GM23338 (cell line): ENCODE data around the gene LHX4. TPM values are rescaled to one million over a fixed set of nuclear protein-coding genes. Genes with fewer than 3 reads are reported as not detected.

Experiments used
- ATAC-seq: fragments of 200-7000 bp; cut with Tn5 transposase; 3 replicates; pipeline ENCODE4 v1.9.1; 2020
- DNase-seq: peaks from one replicate; pipeline ENCODE4 v3.0.0-alpha.2; 2015; ENCODE audit warnings: low spot score
- H2AFZ ChIP-seq: fragments of 200-600 bp; sonication (generic); 2 replicates; pipeline ENCODE4 v1.8.0; 2016; ENCODE audit warnings: antibody characterized with exemption, mild to moderate bottlenecking, moderate library complexity
- H3F3A ChIP-seq: fragments of 200-600 bp; sonication (generic); replicated peaks from 2 replicates; pipeline ENCODE4 v1.8.0; 2017; ENCODE audit warnings: antibody characterized with exemption, mixed run types, low read depth
- H3K27ac ChIP-seq: fragments of 200-600 bp; sonication (generic); 2 replicates; pipeline ENCODE4 v1.6.1; 2016; ENCODE audit warnings: low read depth
- H3K27me3 ChIP-seq: fragments of 200-600 bp; sonication (generic); 2 replicates; pipeline ENCODE4 v1.8.0; 2016; ENCODE audit warnings: mild to moderate bottlenecking, mixed run types, moderate library complexity; ENCODE audit not compliant: insufficient read depth
- H3K36me3 ChIP-seq: fragments of 200-600 bp; sonication (generic); 2 replicates; pipeline ENCODE4 v1.8.0; 2016; ENCODE audit warnings: mild to moderate bottlenecking; ENCODE audit not compliant: insufficient read depth
- H3K4me1 ChIP-seq: fragments of 200-600 bp; sonication (generic); 2 replicates; pipeline ENCODE4 v1.8.0; 2016; ENCODE audit warnings: mild to moderate bottlenecking, moderate library complexity; ENCODE audit not compliant: insufficient read depth
- H3K4me2 ChIP-seq: fragments of 200-600 bp; sonication (generic); 2 replicates; pipeline ENCODE4 v1.7.1; 2017; ENCODE audit warnings: mixed run types
- H3K4me3 ChIP-seq: fragments of 200-600 bp; sonication (generic); 2 replicates; pipeline ENCODE4 v1.6.1; 2016; ENCODE audit warnings: mixed run types
- H3K79me2 ChIP-seq: fragments of 200-600 bp; sonication (generic); replicated peaks from 2 replicates; pipeline ENCODE4 v1.8.0; 2017; ENCODE audit warnings: mild to moderate bottlenecking; ENCODE audit not compliant: insufficient read depth
- H3K9me2 ChIP-seq: fragments of 200-600 bp; sonication (generic); 2 replicates; pipeline ENCODE4 v1.8.0; 2017; ENCODE audit not compliant: insufficient read depth
- H4K20me1 ChIP-seq: fragments of 200-600 bp; sonication (generic); replicated peaks from 2 replicates; pipeline ENCODE4 v1.8.0; 2017; ENCODE audit warnings: mild to moderate bottlenecking; ENCODE audit not compliant: insufficient read depth
- H3K27ac Mint-ChIP-seq: 2 replicates; pipeline ENCODE4 v1.8.0; 2020; ENCODE audit warnings: inconsistent platforms, mild to moderate bottlenecking, moderate library complexity, mixed read lengths
- H3K27me3 Mint-ChIP-seq: 3 replicates; pipeline ENCODE4 v1.8.0; 2022; ENCODE audit warnings: low read depth, mild to moderate bottlenecking, moderate library complexity, mixed read lengths, inconsistent platforms; ENCODE audit not compliant: insufficient read depth, poor library complexity
- H3K36me3 Mint-ChIP-seq: 3 replicates; pipeline ENCODE4 v1.8.0; 2021; ENCODE audit warnings: low read depth, mild to moderate bottlenecking, inconsistent platforms, moderate library complexity, mixed read lengths
- H3K4me1 Mint-ChIP-seq: 3 replicates; pipeline ENCODE4 v1.8.0; 2020; ENCODE audit warnings: mild to moderate bottlenecking, inconsistent platforms, mixed read lengths
- H3K4me3 Mint-ChIP-seq: 3 replicates; pipeline ENCODE4 v1.8.0; 2021; ENCODE audit warnings: moderate library complexity, mild to moderate bottlenecking, inconsistent platforms, mixed read lengths
- H3K9me3 Mint-ChIP-seq: 3 replicates; pipeline ENCODE4 v1.8.0; 2020; ENCODE audit warnings: moderate library complexity, mild to moderate bottlenecking, inconsistent platforms, mixed read lengths
- CREB1 ChIP-seq: fragments of 250-450 bp; sonication (Bioruptor Pico); IDR thresholded peaks from 2 replicates; pipeline ENCODE4 v1.5.0; 2020; ENCODE audit warnings: low read depth, mild to moderate bottlenecking, moderate library complexity
- CTCF ChIP-seq, 2 experiments: fragments of 200-600 bp in 1 of 2; sonication (generic) in 1 of 2; conservative IDR thresholded peaks; 2 replicates each; pipeline versions ENCODE4 v1.5.1 to v1.6.1; 2016 to 2017; ENCODE audit warnings: antibody characterized with exemption in 2 of 2, low read depth in 2 of 2, mild to moderate bottlenecking in 2 of 2, moderate library complexity in 1 of 2
- EZH2 ChIP-seq: fragments of 200-600 bp; sonication (generic); IDR thresholded peaks from one replicate; pipeline ENCODE4 v1.8.0; 2017; ENCODE audit warnings: antibody characterized with exemption, mild to moderate bottlenecking, low read depth; ENCODE audit not compliant: unreplicated experiment
- EZH2phosphoT487 ChIP-seq: fragments of 200-600 bp; sonication (generic); IDR thresholded peaks from one replicate; pipeline ENCODE4 v1.8.1; 2018; ENCODE audit warnings: antibody characterized with exemption; ENCODE audit not compliant: unreplicated experiment
- JUNB ChIP-seq: IDR thresholded peaks from one replicate; pipeline ENCODE4 v1.6.1; 2016; ENCODE audit warnings: antibody characterized with exemption; ENCODE audit not compliant: unreplicated experiment
- polyA plus RNA-seq: library from polyadenylated mRNA; unstranded; fragments of >200 nt; fragmentation: Nextera tagmentation; extraction: Ambion mirVana; gene quantifications from 2 replicates; pipeline ENCODE4 v1.2.1, GENCODE V29; 2016
- total RNA-seq: library from RNA; depleted of rRNA; stranded (reverse); fragments of >200 nt; shearing (Covaris generic); gene quantifications from 2 replicates; pipeline ENCODE4 v1.2.3, GENCODE V29; 2014
- TF ChIP-seq, protein P1 (sequence below): IDR thresholded peaks from one replicate; pipeline ENCODE4 v1.6.1; 2018; ENCODE audit warnings: antibody characterized with exemption; ENCODE audit not compliant: unreplicated experiment

Gene LHX4
- total and polyA plus RNA-seq, 2 experiments from 2014 or later, result 1.4 to 2.5 TPM

DNA sequence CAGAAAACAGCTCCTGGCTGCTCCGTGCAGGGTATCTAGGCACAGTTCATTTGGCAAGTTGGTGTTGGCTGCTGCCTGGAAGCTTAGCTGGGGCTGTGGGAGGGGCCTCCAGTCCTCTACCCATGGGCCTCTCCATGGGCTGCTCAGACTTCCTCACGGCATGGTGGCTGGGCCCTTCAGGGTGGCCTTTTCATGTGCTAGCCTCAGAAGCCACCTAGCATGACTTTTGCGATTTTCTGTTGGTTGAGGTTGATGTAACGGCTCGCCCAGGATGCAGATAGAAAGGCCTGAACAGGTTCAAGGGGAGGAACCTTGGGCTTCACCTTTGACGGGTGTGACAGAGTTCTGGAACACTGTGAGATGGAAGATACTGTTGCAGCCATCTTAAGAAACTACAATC, 25.8 kb upstream of the LHX4 start (continued):
- no peak for TF ChIP-seq CTCF (conservative IDR thresholded peaks at IDR 0.05; ENCODE audit: low read depth in 2 of 2)
- no peak for TF ChIP-seq JUNB

GRCh38 chr1:180206581-180206980, 23.5 kb upstream of the LHX4 start:
- H3K27ac Mint-ChIP-seq, result no peak overlapping the region
- no peaks in the 10 kb centered on the region for H3K4me1 ChIP-seq
- ATAC-seq, result no peak
- H3K4me2 ChIP-seq, result no peak overlapping the region
- H2AFZ ChIP-seq, result no peak overlapping the region
- H3K9me3 Mint-ChIP-seq, result no peaks in the 10 kb centered on the region
- H3F3A ChIP-seq, result no peaks in the 10 kb centered on the region
- no peak for TF ChIP-seq CTCF (conservative IDR thresholded peaks at IDR 0.05; ENCODE audit: low read depth in 2 of 2)
- no peak for TF ChIP-seq EZH2
- H3K27me3 Mint-ChIP-seq, result peaks cover 9% of the 10 kb centered on the region
- no peaks in the 10 kb centered on the region for H3K79me2 ChIP-seq
- no peak for DNase-seq
- H3K4me3 Mint-ChIP-seq, result no peak overlapping the region
- no peaks in the 10 kb centered on the region for H3K36me3 Mint-ChIP-seq
- no peaks in the 10 kb centered on the region for H3K27me3 ChIP-seq
- no peaks in the 10 kb centered on the region for H4K20me1 ChIP-seq
- H3K27ac ChIP-seq, result no peak overlapping the region
- no peaks in the 10 kb centered on the region for H3K9me2 ChIP-seq
- H3K36me3 ChIP-seq, result no peaks in the 10 kb centered on the region
- no peak overlapping the region for H3K4me3 ChIP-seq
- H3K4me1 Mint-ChIP-seq, result no peaks in the 10 kb centered on the region; the same call in 2 of the 3 replicates

GRCh38 chr1:180208264-180208663, 21.8 kb upstream of the LHX4 start:
- Histone ChIP-seq H3K9me2 (no peaks in the 10 kb centered on the region), H3K36me3 (no peaks in the 10 kb centered on the region), H2AFZ (no peak overlapping the region), H4K20me1 (no peaks in the 10 kb centered on the region), H3K27ac (no peak overlapping the region), H3F3A (no peaks in the 10 kb centered on the region), H3K4me2 (no peak overlapping the region), H3K79me2 (no peaks in the 10 kb centered on the region), H3K27me3 (no peaks in the 10 kb centered on the region), H3K4me1 (no peaks in the 10 kb centered on the region), H3K4me3 (no peak overlapping the region)
- peaks cover 9% of the 10 kb centered on the region for H3K27me3 Mint-ChIP-seq
- H3K9me3 Mint-ChIP-seq, result no peaks in the 10 kb centered on the region
- peaks cover under 1% of the 10 kb centered on the region for H3K4me1 Mint-ChIP-seq
- H3K4me3 Mint-ChIP-seq, result no peak overlapping the region
- no peak for DNase-seq
- no peak for ATAC-seq
- no peak overlapping the region for H3K27ac Mint-ChIP-seq
- no peaks in the 10 kb centered on the region for H3K36me3 Mint-ChIP-seq
- TF ChIP-seq JUNB (no peak), EZH2phosphoT487 (no peak), CREB1 (CRISPR knock-in tag) (no peak)
- TF ChIP-seq, protein P1, sequence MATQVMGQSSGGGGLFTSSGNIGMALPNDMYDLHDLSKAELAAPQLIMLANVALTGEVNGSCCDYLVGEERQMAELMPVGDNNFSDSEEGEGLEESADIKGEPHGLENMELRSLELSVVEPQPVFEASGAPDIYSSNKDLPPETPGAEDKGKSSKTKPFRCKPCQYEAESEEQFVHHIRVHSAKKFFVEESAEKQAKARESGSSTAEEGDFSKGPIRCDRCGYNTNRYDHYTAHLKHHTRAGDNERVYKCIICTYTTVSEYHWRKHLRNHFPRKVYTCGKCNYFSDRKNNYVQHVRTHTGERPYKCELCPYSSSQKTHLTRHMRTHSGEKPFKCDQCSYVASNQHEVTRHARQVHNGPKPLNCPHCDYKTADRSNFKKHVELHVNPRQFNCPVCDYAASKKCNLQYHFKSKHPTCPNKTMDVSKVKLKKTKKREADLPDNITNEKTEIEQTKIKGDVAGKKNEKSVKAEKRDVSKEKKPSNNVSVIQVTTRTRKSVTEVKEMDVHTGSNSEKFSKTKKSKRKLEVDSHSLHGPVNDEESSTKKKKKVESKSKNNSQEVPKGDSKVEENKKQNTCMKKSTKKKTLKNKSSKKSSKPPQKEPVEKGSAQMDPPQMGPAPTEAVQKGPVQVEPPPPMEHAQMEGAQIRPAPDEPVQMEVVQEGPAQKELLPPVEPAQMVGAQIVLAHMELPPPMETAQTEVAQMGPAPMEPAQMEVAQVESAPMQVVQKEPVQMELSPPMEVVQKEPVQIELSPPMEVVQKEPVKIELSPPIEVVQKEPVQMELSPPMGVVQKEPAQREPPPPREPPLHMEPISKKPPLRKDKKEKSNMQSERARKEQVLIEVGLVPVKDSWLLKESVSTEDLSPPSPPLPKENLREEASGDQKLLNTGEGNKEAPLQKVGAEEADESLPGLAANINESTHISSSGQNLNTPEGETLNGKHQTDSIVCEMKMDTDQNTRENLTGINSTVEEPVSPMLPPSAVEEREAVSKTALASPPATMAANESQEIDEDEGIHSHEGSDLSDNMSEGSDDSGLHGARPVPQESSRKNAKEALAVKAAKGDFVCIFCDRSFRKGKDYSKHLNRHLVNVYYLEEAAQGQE, result no peak
